ENCODE data around the gene LRMDA. TPM values are rescaled to one million over a fixed set of nuclear protein-coding genes. Genes with fewer than 3 reads are reported as not detected.

Gene LRMDA
- total RNA-seq, 2 experiments from 2014 or later = not detected

DNA sequence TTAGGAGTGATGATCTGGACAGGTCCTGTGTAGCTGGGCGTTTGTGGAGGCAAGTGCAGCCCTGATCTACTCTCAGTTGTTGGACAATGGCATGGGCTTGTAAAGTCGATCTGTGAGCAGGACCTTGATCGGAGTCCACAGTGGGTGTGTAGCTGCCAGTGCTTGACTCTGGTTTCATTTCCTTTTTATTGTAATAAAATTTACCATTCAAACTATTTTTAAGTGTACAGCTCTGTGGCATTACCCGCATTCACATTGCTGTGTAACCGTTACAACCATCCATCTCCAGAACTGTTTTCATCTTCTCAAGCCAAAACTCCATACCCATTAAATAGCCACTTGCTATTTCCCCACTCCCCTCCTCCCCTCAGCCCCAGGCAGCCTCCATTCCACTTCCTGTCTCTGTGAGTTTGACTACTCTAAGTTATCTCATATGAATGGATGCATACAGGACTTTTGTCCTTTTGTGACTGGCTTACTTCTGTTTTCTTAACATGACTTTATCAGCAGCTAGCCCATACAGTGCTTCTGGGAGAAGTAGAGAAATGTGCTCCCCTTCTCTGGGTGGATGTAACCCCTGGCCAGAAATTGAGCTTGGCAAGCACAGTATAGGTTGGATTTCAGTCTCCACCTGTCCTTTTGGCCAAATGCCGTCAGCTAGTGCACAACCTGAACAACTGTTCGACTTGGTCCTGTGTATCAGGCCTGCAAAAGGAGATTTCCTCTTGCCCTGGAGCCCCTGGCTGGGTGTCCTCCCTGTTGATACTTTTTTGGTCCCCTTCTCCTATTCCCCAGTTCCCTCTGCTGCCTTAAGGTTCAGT lies 180.0 kb downstream of the LRMDA start:
- Histone ChIP-seq H3K4me3 (ENCODE audit: low read depth, low read length, poor library complexity, severe bottlenecking) (no peak overlapping the region), H3K36me3 (ENCODE audit: insufficient read depth, low read length) (no peaks in the 10 kb centered on the region), H3K9me3 (ENCODE audit: low read length) (no peaks in the 10 kb centered on the region), H3K4me1 (ENCODE audit: insufficient read depth, low read length, poor library complexity, severe bottlenecking) (no peaks in the 10 kb centered on the region), H3K9me2 (ENCODE audit: insufficient read depth, low read length) (no peaks in the 10 kb centered on the region), H3K4me2 (ENCODE audit: low read length) (no peak overlapping the region), H3K27ac (ENCODE audit: low read depth, low read length, poor library complexity, severe bottlenecking) (no peak overlapping the region), H4K20me1 (ENCODE audit: insufficient read depth, low read length) (no peaks in the 10 kb centered on the region), H2AFZ (ENCODE audit: low read length) (no peak overlapping the region), H3K79me2 (ENCODE audit: insufficient read depth, low read depth, low read length) (no peaks in the 10 kb centered on the region)
- intact Hi-C loops (cut with micrococcal nuclease; ENCODE audit: unreplicated experiment) = no loop called here
- TF ChIP-seq EZH2phosphoT487 (IDR thresholded peaks at IDR 0.05; ENCODE audit: borderline replicate concordance, low read depth, low read length) = no peak
- ChIA-PET POLR2A (no interaction called here), CTCF (ENCODE audit: unreplicated experiment) (no interaction called here)
- no TSS peak for BruUV-seq (replicated peaks)
- no peak for DNase-seq (ENCODE audit: low spot score)

DNA sequence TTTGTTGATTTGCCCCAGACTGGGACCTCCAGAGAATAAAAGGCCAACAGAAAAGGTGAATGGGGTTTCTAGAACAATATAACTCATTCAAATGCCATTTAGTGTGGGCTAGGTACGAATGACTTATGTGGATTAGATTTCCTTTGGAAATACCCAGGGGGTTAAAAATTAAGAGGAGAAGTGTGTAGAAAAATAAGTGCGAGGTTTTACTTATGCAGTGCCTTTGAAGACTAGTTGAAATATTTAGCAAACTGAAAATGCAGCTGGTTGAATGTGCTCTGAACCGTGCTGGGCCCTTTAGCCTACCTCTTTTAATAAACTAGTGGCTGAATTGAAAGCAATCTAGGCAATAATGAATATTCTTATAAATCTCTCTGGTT lies 180.6 kb downstream of the LRMDA start:
- Histone ChIP-seq H3K36me3 (ENCODE audit: insufficient read depth, low read length) (no peaks in the 10 kb centered on the region), H3K27ac (ENCODE audit: low read depth, low read length, poor library complexity, severe bottlenecking) (no peak overlapping the region), H3K4me1 (ENCODE audit: insufficient read depth, low read length, poor library complexity, severe bottlenecking) (no peaks in the 10 kb centered on the region), H4K20me1 (ENCODE audit: insufficient read depth, low read length) (no peaks in the 10 kb centered on the region), H3K79me2 (ENCODE audit: insufficient read depth, low read depth, low read length) (no peaks in the 10 kb centered on the region), H3K9me2 (ENCODE audit: insufficient read depth, low read length) (no peaks in the 10 kb centered on the region), H3K9me3 (ENCODE audit: low read length) (no peaks in the 10 kb centered on the region), H2AFZ (ENCODE audit: low read length) (no peak overlapping the region), H3K4me3 (ENCODE audit: low read depth, low read length, poor library complexity, severe bottlenecking) (no peak overlapping the region), H3K4me2 (ENCODE audit: low read length) (no peak overlapping the region)
- intact Hi-C loops (cut with micrococcal nuclease; ENCODE audit: unreplicated experiment) = no loop called here
- TF ChIP-seq EZH2phosphoT487 (IDR thresholded peaks at IDR 0.05; ENCODE audit: borderline replicate concordance, low read depth, low read length) = no peak
- TF ChIP-seq, protein P1, sequence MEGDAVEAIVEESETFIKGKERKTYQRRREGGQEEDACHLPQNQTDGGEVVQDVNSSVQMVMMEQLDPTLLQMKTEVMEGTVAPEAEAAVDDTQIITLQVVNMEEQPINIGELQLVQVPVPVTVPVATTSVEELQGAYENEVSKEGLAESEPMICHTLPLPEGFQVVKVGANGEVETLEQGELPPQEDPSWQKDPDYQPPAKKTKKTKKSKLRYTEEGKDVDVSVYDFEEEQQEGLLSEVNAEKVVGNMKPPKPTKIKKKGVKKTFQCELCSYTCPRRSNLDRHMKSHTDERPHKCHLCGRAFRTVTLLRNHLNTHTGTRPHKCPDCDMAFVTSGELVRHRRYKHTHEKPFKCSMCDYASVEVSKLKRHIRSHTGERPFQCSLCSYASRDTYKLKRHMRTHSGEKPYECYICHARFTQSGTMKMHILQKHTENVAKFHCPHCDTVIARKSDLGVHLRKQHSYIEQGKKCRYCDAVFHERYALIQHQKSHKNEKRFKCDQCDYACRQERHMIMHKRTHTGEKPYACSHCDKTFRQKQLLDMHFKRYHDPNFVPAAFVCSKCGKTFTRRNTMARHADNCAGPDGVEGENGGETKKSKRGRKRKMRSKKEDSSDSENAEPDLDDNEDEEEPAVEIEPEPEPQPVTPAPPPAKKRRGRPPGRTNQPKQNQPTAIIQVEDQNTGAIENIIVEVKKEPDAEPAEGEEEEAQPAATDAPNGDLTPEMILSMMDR (conservative IDR thresholded peaks at IDR 0.05; ENCODE audit: low read length) = no peak
- DNase-seq (ENCODE audit: low spot score) = no peak
- CTCF ChIA-PET (ENCODE audit: unreplicated experiment) = no interaction called here
- BruUV-seq (replicated peaks) = no TSS peak
- POLR2A ChIA-PET = no interaction called here

DNA sequence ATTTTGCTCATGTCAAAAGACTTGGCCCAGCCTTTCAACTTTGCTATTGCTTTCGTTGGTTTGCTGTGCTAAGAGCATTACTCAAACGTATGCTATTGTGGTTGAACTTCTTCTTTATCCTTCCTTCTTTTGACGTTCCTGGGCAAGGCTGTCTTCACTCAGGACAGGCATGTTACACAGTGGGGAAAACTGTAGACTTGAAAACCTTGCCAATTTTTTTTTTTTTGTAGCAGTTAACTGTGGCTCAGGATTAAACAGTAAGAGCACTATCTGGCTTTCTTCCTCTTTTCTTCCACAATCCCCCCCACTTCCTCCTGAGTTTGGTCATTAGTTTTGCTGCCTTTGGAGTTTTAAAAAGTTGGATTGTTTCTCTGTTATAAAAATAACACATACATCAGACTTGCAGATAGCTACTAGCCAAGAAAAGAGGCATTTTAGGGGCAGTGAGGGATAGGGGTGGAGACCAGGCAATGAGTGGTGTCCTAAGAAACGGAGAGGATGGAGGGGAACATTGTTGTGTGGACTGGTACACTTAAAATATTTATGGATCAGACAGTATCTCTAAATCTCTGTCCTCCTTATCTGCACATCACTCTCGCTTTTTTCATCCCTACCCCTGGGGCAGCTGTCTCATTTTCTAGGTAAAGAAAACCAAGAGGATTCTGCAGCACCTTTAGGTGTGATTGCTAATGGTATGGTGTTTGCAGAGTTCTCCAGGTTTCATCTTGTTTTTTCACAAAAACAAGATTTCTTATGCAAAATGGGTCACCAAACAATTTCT lies 181.7 kb downstream of the LRMDA start:
- H3K4me3 ChIP-seq (ENCODE audit: low read depth, low read length, poor library complexity, severe bottlenecking) = no peak overlapping the region
- no peaks in the 10 kb centered on the region for H4K20me1 ChIP-seq (ENCODE audit: insufficient read depth, low read length)
- H2AFZ ChIP-seq (ENCODE audit: low read length) = no peak overlapping the region
- ChIA-PET POLR2A (interaction anchor here (0.7 kb wide), 1 partner anchor 654 kb away, joined by 5 read pairs; no protein-coding TSS in a partner anchor), CTCF (ENCODE audit: unreplicated experiment) (no interaction called here)
- DNase-seq (ENCODE audit: low spot score) = no peak
- BruUV-seq (replicated peaks) = no TSS peak
- no peaks in the 10 kb centered on the region for H3K36me3 ChIP-seq (ENCODE audit: insufficient read depth, low read length)
- no peaks in the 10 kb centered on the region for H3K9me2 ChIP-seq (ENCODE audit: insufficient read depth, low read length)
- H3K4me2 ChIP-seq (ENCODE audit: low read length) = no peak overlapping the region
- no peaks in the 10 kb centered on the region for H3K9me3 ChIP-seq (ENCODE audit: low read length)
- H3K79me2 ChIP-seq (ENCODE audit: insufficient read depth, low read depth, low read length) = no peaks in the 10 kb centered on the region
- no peak for TF ChIP-seq EZH2phosphoT487 (IDR thresholded peaks at IDR 0.05; ENCODE audit: borderline replicate concordance, low read depth, low read length)
- TF ChIP-seq, protein P1 (conservative IDR thresholded peaks at IDR 0.05; ENCODE audit: low read length) = no peak
- no peaks in the 10 kb centered on the region for H3K4me1 ChIP-seq (ENCODE audit: insufficient read depth, low read length, poor library complexity, severe bottlenecking)
- intact Hi-C loops (cut with micrococcal nuclease; ENCODE audit: unreplicated experiment) = no loop called here
- H3K27ac ChIP-seq (ENCODE audit: low read depth, low read length, poor library complexity, severe bottlenecking) = no peak overlapping the region

Measured in OCI-LY7 (cell line).